HCT116 (cell line): Measurements from ENCODE around the gene AP1B1. TPM values are rescaled to one million over a fixed set of nuclear protein-coding genes. Genes with fewer than 3 reads are reported as not detected.
A peak's percentile ranks its signal among the peaks of the same experiment; 100 is the strongest.
"Not testable (repeated sequence)": the region's sequence is repeated elsewhere in the genome, so short reads cannot be mapped to it uniquely, and the experiment has no call there.

Experiments
- ATAC-seq: fragments of 200-7000 bp; cut with Tn5 transposase; 2 replicates; pipeline ENCODE4 v1.9.1; 2020; ENCODE audit warnings: mild to moderate bottlenecking, moderate library complexity
- BruUV-seq: library from RNA; stranded (reverse); fragments of 400-500 nt; replicated peaks from 2 replicates; lab custom pipeline; 2021; lab: Mats Ljungman, UMichigan
- CTCF ChIA-PET: fragments of 300-600 bp; sonication (Branson Sonifier 250); formaldehyde crosslinking; loops from one replicate; lab custom pipeline; 2021; ENCODE audit warnings: antibody characterized with exemption; lab: Charles Lee
- POLR2A ChIA-PET: fragments of 300-600, 350-600 bp; sonication (Branson Sonifier 250); formaldehyde crosslinking; loops from one replicate; lab custom pipeline; 2021; ENCODE audit warnings: antibody characterized with exemption; lab: Charles Lee
- RAD21 ChIA-PET, 2 experiments: fragments of 300-600 bp; sonication (Branson Sonifier 250); formaldehyde crosslinking; loops; one replicate each; lab custom pipeline; 2023; ENCODE audit warnings: low total read pairs in 2 of 2; ENCODE audit not compliant: uncharacterized antibody in 2 of 2, unreplicated experiment in 2 of 2, low non-redundant PET in 1 of 2; lab: Charles Lee
- DNase-seq: peaks from one replicate; pipeline ENCODE4 v3.0.0-alpha.2; 2010; ENCODE audit warnings: low read depth, low spot score
- H2AFZ ChIP-seq: fragments of 200-600 bp; shearing (Covaris generic), sonication (generic); 2 replicates; pipeline ENCODE4 v1.6.1; 2017; ENCODE audit warnings: low read depth, mixed run types, mixed read lengths, antibody characterized with exemption, low read length; ENCODE audit not compliant: poor library complexity, severe bottlenecking
- H3K27ac ChIP-seq: 2 replicates; pipeline ENCODE4 v1.5.1; 2012; ENCODE audit warnings: low read depth, low read length
- H3K27me3 ChIP-seq: fragments of 200-600 bp; sonication (generic); 2 replicates; pipeline ENCODE4 v1.6.1; 2016; ENCODE audit warnings: mixed run types, low read length, mixed read lengths; ENCODE audit not compliant: insufficient read depth
- H3K36me3 ChIP-seq, 2 experiments: fragments of 200-500 bp in 1 of 2; fragments of 200-600 bp in 1 of 2; sonication (Bioruptor generic) in 1 of 2; sonication (generic) in 1 of 2; 2 replicates each; pipeline versions ENCODE4 v1.5.1 to v1.6.1; 2014 to 2016; ENCODE audit warnings: low read length in 2 of 2, inconsistent platforms in 1 of 2, mixed read lengths in 1 of 2, mixed run types in 1 of 2; ENCODE audit not compliant: insufficient read depth in 2 of 2, control insufficient read depth in 1 of 2
- H3K4me1 ChIP-seq, 2 experiments: fragments of 200-600 bp in 1 of 2; sonication (generic) in 1 of 2; 2 replicates each; pipeline versions ENCODE4 v1.5.1 to v1.6.1; 2012 to 2017; ENCODE audit warnings: low read length in 2 of 2, inconsistent platforms in 1 of 2, mild to moderate bottlenecking in 1 of 2, mixed read lengths in 1 of 2, mixed run types in 1 of 2, moderate library complexity in 1 of 2; ENCODE audit not compliant: insufficient read depth in 2 of 2, control insufficient read depth in 1 of 2
- H3K4me2 ChIP-seq: fragments of 200-600 bp; sonication (generic); 2 replicates; pipeline ENCODE4 v1.6.1; 2017; ENCODE audit warnings: mixed run types, low read length, mixed read lengths
- H3K4me3 ChIP-seq, 2 experiments: fragments of 200-600 bp in 1 of 2; sonication (generic) in 1 of 2; replicated peaks in 1 of 2; 2 replicates each; pipeline ENCODE4 v1.5.1; 2011 to 2016; ENCODE audit warnings: low read length in 2 of 2, control low read depth in 1 of 2, low read depth in 1 of 2, mild to moderate bottlenecking in 1 of 2, mixed read lengths in 1 of 2, mixed run types in 1 of 2
- H3K79me2 ChIP-seq: fragments of 200-600 bp; sonication (generic); 2 replicates; pipeline ENCODE4 v1.6.1; 2017; ENCODE audit warnings: mild to moderate bottlenecking, mixed run types, low read length, moderate library complexity, mixed read lengths; ENCODE audit not compliant: insufficient read depth
- H3K9ac ChIP-seq: fragments of 200-600 bp; sonication (generic); 2 replicates; pipeline ENCODE4 v1.6.1; 2016; ENCODE audit warnings: low read length, mixed read lengths
- H3K9me2 ChIP-seq: fragments of 200-600 bp; sonication (generic), shearing (Covaris generic); 2 replicates; pipeline ENCODE4 v1.6.1; 2017; ENCODE audit warnings: mixed run types, mild to moderate bottlenecking, moderate library complexity; ENCODE audit not compliant: insufficient read depth
- H3K9me3 ChIP-seq, 2 experiments: fragments of 200-500 bp in 1 of 2; fragments of 200-600 bp in 1 of 2; sonication (Bioruptor generic) in 1 of 2; sonication (generic) in 1 of 2; 2 replicates each; pipeline ENCODE4 v1.6.1; 2014 to 2017; ENCODE audit warnings: low read length in 2 of 2, mixed read lengths in 2 of 2, inconsistent platforms in 1 of 2, low read depth in 1 of 2, mild to moderate bottlenecking in 1 of 2, mixed run types in 1 of 2, moderate library complexity in 1 of 2; ENCODE audit not compliant: control insufficient read depth in 1 of 2, insufficient read depth in 1 of 2
- H4K20me1 ChIP-seq: fragments of 200-600 bp; sonication (generic), shearing (Covaris generic); 2 replicates; pipeline ENCODE4 v1.6.1; 2017; ENCODE audit warnings: mixed run types, mild to moderate bottlenecking, moderate library complexity; ENCODE audit not compliant: insufficient read depth
- POLR2AphosphoS5 ChIP-seq: IDR thresholded peaks from 2 replicates; pipeline ENCODE4 v1.6.1; 2011; ENCODE audit warnings: mild to moderate bottlenecking, low read depth, low read length, moderate library complexity
- SRF ChIP-seq: IDR thresholded peaks from 2 replicates; pipeline ENCODE4 v1.6.1; 2012; ENCODE audit warnings: low read depth
- intact Hi-C: fragments of 100-400 bp; cut with micrococcal nuclease; formaldehyde crosslinking; loops from 2 replicates; pipeline ENCODE4 v1.10.0; 2022
- total RNA-seq: library from RNA; stranded (reverse); gene quantifications from one replicate; pipeline ENCODE4 v1.2.1, GENCODE V29; 2021; ENCODE audit not compliant: unreplicated experiment

AP1B1 gene
- total RNA-seq, 1 experiment from 2014 or later, result 60.4 TPM

- no peak for TF ChIP-seq POLR2AphosphoS5
- TF ChIP-seq SRF, result no peak
These were observed 38.1 kb upstream of the AP1B1 start (continued) for GRCh38 chr22:29426476-29426875.

GRCh38 chr22:29418704-29419103 is 30.3 kb upstream of the AP1B1 start:
- POLR2A ChIA-PET, H3K4me1 ChIP-seq, intact Hi-C loops, CTCF ChIA-PET, H3K36me3 ChIP-seq, H4K20me1 ChIP-seq, BruUV-seq, H3K9me3 ChIP-seq, ATAC-seq, H3K27ac ChIP-seq, H3K9me2 ChIP-seq, H3K79me2 ChIP-seq, DNase-seq, H2AFZ ChIP-seq, H3K27me3 ChIP-seq, H3K4me3 ChIP-seq, RAD21 ChIA-PET, H3K9ac ChIP-seq, H3K4me2 ChIP-seq: not testable (repeated sequence)

GRCh38 chr22:29414951-29415591 is 26.7 kb upstream of the AP1B1 start:
- CTCF ChIA-PET, H3K9ac ChIP-seq, RAD21 ChIA-PET, H3K79me2 ChIP-seq, H3K4me1 ChIP-seq, POLR2A ChIA-PET, H3K9me3 ChIP-seq, intact Hi-C loops, DNase-seq, H3K9me2 ChIP-seq, H3K27me3 ChIP-seq, H3K27ac ChIP-seq, H4K20me1 ChIP-seq, BruUV-seq, H3K36me3 ChIP-seq: not testable (repeated sequence)
- peak overlapping the region; percentile 19 to 35 for H3K4me3 ChIP-seq
- peak overlapping the region; percentile 61 for H3K4me2 ChIP-seq
- ATAC-seq, result peak; percentile 37; the same call in 1 of the 2 replicates
- H2AFZ ChIP-seq, result peak overlapping the region; percentile 74
